Cardiac atrium fibroblast (primary cell): ENCODE measurements around the gene ARID3B. TPM values are rescaled to one million over a fixed set of nuclear protein-coding genes. Genes with fewer than 3 reads are reported as not detected.

ENCODE experiments used
- total RNA-seq: library from RNA; depleted of rRNA; stranded (reverse); fragments of >200 nt; gene quantifications from 2 replicates; pipeline ENCODE4 v1.2.3, GENCODE V29; 2015

The ARID3B gene
- 0.65 and 0.90 TPM in 2 replicates for total RNA-seq

DNA sequence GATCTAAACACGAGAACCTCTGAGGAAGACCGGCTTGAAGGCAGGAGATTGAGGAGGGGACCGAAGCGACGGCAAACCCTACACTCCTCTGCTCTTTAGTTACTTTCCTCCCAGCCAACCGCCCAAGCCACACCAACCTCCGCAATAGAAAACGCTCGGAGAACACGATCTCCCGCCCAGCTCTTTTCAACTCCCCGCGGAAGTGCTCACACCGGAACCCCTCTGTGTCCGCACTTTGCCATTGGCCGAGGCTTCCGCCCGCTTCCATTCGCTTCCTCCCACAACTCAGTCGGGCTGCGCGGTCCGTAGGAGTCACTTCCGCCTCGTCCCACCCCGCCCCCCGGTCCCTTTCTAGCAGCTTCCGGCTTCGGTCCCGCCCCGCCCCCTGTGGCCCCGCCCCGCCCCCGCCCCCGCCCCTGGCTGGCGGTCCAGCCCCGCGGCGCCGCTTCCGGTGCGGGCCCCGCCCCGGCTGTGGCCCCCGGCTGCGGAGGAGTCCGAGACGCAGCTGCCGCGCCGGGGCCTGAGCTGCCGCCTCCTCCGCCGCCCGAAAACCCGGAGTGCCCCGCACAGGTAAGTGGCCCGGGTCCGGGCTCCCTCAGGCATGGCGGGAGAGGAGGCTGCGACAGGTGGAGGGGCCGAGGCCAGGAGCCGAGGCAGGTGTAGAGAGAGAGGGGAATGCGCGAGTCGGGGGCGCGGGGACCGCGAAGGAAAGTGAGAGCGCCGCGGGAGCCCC lies at the start of gene ARID3B:
Gene ARID3B (plus strand): TSS at position 460 of the 733 bp plus-strand sequence. CDS start 2,717 bp downstream, outside the sequence.

GRCh38 chr15:74615508-74616365 lies 74.7 kb downstream of the ARID3B start, which contains the start of gene CLK3:
Gene CLK3 (plus strand): TSS chr15:74615836. CDS start chr15:74619197, 3,361 bp downstream.

Other genes with a start within 250 kb of the ARID3B start
- 0.36 and 1.9 TPM in 2 replicates for gene CYP11A1, start 173.6 kb upstream of the ARID3B start, total RNA-seq
- gene SEMA7A, start 107.3 kb upstream of the ARID3B start, total RNA-seq: 1.6 and 3.2 TPM in 2 replicates
- gene UBL7, start 80.1 kb upstream of the ARID3B start, total RNA-seq: 73.2 and 85.4 TPM in 2 replicates
- gene CLK3, start 74.6 kb downstream of the ARID3B start, total RNA-seq: 77.8 and 78.5 TPM in 2 replicates
- gene EDC3, start 154.8 kb downstream of the ARID3B start, total RNA-seq: 9.9 and 10.7 TPM in 2 replicates
- gene CYP1A1, start 184.3 kb downstream of the ARID3B start, total RNA-seq: 2.1 and 2.5 TPM in 2 replicates
- not detected in 2 replicates for gene CYP1A2, start 207.6 kb downstream of the ARID3B start, total RNA-seq
- gene CSK, start 240.9 kb downstream of the ARID3B start, total RNA-seq: 9.9 and 24.5 TPM in 2 replicates